Retina (tissue), 1 donor: ENCODE results near the gene TRIO.

Source experiments
- DNase-seq: peaks from one replicate; pipeline ENCODE4 v3.0.0-alpha.2; 2016

The TRIO gene

DNA sequence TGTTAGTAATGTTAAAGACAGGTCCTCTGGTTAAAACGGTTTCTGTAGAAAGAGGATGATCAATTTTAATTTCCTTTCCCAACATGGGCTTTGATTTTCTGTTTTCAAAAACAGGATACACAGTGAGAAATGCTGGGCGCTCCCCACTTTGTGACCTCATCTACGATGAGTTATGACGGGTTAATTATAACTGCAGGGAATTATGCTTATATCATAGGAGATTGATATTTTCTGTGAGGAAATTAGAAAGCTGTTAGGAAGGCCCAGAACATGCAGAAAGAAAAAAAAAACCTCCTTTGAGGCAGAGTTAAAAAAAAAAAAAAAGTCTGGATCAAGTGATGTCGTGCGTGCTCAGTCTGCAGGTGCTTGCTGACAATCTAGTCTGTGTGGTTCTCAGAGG is 261.6 kb downstream of the TRIO start:
- no peak for DNase-seq

DNA sequence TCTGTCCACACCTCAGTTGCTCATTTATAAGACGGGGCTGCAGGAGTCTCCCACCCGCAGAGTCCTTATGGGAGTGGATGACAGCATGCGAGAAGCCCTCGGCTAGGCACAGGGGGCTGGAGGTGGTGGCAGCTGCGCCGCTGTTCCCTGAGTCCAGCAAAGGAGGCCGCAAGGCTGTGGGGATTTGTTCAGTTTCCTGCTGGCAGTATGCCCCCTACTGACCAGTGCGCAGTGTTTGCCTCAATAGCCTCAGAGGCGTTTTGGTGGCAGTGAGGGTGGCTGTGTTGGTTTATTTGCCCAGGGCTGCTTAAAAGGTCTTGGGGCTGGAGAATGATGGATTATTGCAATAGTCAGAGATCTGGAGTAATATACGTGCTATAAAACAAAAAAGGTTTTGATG is 262.1 kb downstream of the TRIO start:
- DNase-seq: no peak

- no peak for DNase-seq
Measured at GRCh38 chr5:14405706-14406553, 262.8 kb downstream of the TRIO start.

DNA sequence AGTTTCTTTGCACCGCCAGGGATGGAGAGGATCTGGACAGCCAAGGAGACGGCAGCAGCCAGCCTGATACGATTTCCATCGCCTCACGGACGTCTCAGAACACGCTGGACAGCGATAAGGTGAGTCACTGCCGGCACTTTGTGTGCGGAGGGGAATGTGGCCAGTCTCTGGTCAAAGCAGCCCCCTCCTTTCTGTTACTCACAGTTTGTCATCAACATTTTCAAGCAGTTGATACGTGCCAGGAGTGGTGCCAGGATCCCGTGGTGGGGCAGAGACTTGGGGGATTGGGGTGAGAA is 263.4 kb downstream of the TRIO start:
- DNase-seq: no peak

DNA sequence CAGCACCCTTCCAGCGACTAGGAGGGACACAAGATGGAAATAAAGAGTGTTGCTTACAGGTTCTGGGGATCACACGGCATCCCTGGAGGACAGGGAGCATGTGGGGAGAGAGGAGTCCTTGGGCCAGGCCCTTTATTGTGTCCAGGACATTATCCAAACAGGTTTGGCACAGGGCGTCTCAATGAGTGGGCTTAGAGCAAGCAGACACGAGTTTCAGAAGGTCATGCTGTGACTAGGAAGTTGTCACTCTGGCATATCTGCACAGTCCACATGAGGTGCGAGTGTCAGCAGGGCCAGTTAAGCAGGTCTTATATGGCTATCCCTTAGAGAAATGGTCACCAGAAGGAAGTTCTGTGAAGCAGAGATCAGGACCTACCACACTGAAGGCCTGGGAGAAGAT is 263.9 kb downstream of the TRIO start:
- DNase-seq: no peak

DNA sequence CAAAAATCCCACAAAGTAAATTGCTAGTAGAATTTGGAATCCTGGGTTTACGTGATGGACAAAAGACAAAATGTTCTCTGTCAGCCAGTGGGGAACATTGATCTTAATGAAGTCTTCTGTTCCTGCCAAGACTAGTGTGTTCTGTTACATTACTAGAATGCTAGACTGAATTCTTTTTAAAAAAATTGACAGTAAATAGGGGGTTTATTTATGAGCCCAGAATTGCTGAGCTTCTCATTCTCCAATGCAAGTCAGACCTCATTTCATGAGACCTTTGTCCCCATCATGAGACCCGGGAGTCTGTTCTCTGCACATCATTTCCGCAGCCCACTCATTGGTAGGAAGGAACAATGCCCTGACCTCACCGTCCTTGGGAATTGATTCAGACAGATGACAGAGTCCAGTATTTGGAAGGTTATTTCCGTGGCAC is 264.6 kb downstream of the TRIO start:
- no peak for DNase-seq

GRCh38 chr5:14408969-14409586 is 265.9 kb downstream of the TRIO start:
- DNase-seq: no peak

DNA sequence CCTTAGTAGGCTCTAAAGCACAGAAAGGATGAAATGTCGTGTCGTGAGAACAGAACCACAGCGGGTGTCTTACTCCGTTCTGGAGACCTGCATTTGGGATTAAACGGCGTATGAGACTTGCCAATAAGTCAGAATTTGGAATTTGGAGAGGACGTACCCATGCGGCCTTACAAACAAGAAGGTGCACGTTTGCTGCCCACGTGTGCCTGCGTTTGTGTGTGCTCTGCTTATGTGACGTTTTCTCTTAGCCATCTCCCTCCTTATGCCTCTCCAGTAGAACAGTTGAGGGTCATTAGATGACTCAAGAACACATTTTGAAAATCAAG is 266.9 kb downstream of the TRIO start:
- DNase-seq: no peak

DNA sequence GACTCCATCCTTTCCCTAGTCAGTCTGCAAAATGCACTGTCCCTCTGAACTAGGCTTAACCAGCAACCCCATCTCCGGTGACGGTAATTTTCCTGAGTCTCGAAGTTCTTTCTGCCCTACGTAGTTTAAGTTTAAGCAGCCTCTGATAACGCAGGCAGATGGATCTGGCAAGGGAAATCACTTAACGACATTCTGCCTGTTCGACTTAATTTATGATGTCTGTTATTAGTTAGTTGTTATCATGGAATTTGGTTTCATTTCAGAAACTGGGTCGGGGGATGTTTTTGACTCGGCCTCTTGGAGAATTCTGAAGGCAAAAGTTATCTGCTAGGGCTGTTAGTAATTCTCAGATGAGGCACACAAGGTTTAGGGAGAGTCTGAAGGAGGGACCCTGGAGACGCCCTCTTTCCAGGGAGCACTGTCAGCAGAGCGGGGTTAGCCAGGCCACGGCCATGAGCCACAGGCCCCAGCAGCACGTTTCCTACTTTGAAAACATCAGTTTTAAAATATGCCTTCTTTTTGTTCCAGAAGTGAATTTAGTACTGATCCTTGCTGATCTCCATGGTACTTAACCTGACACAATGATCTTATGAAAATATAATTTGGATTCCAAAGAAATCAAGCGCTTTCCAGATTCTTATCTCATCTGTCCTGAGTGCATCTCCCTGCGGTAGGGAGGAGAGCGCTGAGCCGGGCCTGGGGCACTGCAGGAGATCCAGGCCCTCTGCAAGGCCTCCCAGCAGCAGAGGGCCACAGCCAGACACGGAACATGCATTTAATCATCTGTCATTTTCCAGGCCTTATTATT is 267.5 kb downstream of the TRIO start:
- no peak for DNase-seq

- DNase-seq: no peak
Measured at GRCh38 chr5:14411216-14411615, 268.1 kb downstream of the TRIO start.

- no peak for DNase-seq
Measured at GRCh38 chr5:14413331-14413750, 270.2 kb downstream of the TRIO start.

DNA sequence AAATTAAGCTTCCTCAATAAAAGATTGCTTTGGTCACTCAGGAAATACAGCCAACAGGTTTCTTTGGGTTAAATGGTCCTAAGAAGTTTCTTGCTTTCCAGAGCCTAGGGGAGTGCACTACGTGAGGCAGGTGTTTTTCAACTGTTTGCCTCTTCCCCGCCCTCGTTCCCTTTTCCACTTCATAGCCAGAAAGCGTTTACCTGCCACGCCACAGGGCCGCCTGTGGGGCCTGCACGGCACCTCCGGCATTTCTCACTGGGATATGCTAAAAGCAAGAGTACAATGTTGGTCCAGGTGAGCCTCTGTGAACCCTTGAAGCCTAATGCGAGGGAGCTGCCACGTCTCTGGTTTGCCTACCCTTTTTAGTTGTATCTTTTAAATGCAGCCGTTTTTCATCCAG is 270.9 kb downstream of the TRIO start:
- no peak for DNase-seq

DNA sequence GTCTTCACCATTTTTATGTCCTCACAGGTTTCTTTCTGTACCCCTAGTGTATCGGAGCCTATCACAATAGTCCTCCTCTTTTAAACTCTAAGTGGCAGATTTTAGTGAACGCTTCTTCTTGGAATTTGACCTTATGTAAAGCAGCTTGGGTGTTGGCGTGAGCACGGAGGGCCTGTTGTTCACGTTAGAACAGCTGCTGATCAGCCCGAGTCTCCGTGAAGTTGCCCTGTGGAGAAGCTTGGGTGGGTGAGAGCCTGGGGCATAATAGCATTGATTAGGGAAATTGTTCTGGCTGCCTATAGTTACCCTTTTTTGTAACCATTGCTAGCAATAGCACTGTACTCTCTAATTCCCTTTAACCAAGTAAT is 271.5 kb downstream of the TRIO start:
- DNase-seq: no peak

GRCh38 chr5:14415024-14415697 is 272.0 kb downstream of the TRIO start:
- DNase-seq: no peak

DNA sequence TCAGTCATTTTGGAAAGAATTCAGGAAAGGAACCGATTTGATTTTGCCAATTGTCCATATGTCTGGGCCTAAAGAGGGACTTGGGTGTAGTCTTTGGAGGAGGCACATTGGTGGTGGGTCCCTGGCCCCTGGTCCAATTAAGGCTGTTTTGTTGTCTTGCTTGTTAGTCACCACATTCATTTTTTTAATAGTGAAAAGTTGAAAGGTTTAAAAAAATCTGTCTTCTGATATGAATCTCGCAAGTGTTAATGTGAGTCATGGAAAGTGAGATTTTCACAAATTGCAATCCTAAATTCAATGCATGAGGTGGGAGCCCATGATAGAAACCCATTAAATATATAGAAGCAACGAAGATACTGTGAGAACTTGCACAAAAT is 272.5 kb downstream of the TRIO start:
- no peak for DNase-seq

DNA sequence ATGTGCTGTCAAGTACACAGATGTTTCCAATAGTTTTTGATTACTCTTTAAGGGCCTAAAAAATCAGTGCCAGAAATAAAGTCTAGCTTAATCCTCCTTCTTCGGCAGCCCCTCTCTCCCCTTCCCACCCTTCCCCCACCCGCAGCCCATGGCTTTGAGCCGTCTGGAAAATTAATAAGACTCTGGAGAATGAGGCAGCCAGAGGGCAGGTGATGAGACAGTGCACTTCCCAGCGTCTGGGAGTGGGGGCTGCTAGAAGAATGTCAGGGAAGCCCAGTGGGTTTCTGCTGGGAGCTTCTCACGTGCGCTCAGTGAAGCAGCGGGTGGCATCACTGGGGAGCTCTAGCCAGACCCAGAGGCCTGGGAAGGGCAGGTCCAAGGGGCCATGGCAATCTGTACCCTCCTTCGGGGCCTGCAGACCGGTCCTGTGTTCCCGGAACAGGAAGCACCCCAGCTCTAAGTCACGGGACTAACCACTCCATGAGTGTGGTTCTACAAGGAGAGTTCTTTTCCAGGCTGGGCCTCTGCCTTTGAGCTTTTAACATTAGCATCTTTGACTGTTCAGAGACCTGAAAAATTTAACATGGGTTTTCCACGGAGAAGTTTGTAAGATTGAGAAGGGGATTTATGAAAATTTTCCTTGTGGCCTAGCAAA is 273.6 kb downstream of the TRIO start:
- peak; percentile 29 for DNase-seq

DNA sequence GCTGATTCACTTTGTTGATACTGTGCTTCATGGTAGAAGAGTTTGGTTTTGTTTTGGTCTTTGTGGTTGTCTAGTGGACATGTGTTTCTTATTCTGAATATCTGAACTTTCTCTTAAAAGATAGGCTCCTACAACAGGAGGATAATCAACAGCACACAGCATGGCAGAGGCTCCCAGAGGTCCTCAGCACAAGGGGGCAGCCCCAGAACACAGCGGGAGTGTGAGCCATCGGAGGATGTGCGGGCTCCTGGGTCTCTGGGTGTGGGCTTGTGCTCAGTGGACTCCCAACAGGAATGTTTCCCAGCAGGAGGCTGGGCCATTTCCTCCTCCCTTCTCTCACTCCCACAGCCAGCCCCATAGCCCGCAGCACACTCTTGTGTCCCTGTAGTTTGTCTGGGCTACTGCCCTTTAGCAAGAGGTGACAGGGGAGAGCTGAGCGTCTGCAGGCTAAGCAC is 274.2 kb downstream of the TRIO start:
- DNase-seq: peak; percentile 42

- no peak for DNase-seq
Measured at GRCh38 chr5:14417792-14418765, 274.9 kb downstream of the TRIO start.

DNA sequence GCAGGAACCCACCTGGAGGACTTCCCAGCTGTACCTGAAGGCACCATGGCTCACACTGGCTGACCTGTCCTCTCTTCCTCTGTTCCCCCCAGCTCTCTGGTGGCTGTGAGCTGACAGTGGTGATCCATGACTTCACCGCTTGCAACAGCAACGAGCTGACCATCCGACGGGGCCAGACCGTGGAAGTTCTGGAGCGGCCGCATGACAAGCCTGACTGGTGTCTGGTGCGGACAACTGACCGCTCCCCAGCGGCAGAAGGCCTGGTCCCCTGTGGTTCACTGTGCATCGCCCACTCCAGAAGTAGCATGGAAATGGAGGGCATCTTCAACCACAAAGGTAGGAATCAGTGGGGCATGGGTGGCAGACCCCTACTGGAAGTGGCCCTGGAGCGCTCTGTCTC is 276.5 kb downstream of the TRIO start:
- no peak for DNase-seq

DNA sequence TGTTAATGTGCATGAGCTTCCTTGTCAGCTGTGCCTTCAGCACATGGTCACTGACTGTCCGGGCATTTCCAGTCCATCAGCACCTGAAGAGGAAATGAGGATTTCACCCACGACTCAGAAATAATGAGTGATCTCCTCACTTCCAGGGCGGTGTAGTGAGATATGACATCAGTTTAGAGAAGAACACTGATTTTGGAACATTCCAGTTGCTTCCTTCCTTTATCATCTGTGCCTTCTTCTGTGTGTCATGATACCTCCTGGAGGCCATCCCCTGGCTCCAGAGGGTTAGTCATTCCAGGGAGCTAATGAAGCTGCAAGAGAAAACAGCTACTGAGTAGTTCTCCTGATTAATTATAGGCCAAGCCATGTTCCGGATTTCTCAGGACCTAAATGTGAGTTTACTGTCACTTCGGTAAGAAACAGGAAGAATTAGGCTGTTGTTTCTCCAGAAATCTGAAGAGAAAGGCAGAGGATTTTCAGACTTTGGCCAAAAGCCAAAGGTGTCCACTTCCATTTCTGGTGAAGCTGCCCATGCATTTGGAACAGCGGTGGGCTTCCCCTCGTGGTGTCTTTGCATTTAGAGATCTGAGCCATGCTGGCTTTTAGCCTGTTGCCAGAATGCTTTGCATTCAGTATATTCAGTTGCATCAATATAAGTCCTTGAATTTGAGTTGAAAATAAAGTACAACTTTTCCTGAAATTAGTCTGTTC is 277.1 kb downstream of the TRIO start:
- DNase-seq: no peak

DNA sequence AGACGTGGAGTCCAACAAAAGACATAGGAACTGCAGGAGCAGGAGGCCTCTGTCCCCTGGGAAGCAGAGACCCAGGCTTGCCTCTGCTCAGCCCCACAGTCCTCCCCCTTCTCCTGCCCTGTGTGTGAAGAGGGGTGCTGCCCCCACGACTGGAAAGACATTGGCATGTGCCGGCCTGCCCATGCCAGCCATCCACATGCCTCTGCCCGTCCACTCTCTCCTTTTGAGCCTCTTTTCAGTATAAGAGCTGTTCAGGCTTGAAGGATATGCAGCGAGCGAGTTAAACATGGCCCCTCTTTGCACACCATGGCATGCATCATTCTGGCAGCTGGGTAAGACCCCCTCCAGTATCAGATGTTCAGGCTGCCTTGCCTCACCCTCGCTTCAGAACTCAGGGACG is 278.7 kb downstream of the TRIO start:
- no peak for DNase-seq
